CD4-positive, alpha-beta T cell treated with Interleukin-10 for 1 hour (primary cell): ENCODE data around the gene PPFIA1.
"Not testable (repeated sequence)": the region's sequence is repeated elsewhere in the genome, so short reads cannot be mapped to it uniquely, and the experiment has no call there.

Experiments
- DNase-seq: peaks from one replicate; pipeline ENCODE4 v3.0.0-alpha.2; 2020

PPFIA1 gene

DNA sequence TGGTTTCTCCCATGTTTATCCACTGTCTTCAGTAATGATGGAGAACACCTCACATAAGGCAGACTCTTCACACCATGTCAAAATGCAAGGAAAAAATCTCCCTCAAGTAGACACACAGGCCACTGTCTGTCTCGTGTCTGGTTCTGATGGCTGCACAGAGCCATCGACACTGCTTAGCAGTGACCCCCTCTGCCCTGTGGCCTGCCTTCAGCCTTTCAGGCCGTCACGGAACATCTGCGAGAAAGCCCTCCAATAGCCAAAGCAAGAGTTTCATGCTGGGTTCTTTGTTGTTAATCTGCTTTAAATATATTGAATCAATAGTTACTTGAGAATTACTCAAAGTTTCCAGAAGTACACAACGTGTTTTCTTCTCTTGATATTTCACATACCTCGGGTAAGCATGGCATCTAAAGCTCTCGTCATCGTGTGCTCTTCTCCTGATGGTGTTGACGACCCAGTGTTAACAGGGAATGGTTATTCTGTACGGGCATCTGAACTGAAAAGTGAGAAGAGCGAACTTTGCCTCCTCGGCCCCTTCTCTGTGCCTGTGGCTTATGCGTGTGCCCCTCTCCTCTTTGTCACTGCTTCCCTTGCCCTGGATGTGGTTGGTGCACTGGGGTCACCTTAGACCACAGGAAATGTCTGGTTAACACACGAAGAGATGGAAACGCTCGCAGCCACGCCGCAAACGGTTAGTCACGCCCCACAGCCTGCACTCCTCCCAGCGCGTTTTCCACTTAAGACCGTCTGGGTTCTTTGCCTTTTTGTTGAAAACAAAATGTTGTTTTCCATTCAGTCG lies 94.5 kb downstream of the PPFIA1 start:
- DNase-seq = peak; percentile 53

DNA sequence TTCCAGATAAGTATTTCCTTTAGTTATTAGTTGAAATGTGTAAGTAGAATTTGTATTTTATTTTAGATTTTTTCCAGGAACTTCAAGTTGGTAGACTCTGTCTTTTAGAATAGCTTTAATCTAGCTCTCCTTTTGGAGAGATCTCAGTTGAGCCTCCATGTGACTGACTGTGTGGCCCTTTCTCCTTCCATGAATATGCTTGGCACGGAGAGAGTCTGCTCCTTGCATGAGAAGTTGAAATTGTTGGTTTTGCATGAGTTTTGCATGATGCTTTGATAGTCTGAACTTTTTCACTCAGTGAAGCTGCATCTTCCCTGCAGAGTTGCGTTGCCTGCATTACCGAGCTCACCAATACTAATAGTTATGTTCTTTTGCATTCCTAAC lies 95.0 kb downstream of the PPFIA1 start:
- no peak for DNase-seq

DNA sequence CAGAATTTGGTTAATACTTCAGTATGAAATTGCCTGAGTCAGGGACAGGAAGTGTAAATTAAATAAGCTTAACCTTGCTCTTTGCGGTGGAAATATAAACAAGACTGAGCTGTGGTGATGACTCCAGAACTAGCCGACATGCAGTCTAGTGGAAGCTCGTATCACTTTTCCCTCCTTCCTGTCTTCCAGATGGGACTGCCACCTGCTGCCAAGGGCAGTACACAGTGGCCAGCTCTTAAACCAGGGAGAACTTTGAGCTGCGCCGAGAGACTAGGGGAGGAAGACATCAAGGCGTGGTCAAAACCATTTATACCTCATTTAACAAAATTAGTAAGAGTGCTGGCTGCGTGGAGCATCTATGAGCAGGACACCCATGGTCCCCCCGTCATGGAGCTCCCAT lies 96.6 kb downstream of the PPFIA1 start:
- no peak for DNase-seq

DNA sequence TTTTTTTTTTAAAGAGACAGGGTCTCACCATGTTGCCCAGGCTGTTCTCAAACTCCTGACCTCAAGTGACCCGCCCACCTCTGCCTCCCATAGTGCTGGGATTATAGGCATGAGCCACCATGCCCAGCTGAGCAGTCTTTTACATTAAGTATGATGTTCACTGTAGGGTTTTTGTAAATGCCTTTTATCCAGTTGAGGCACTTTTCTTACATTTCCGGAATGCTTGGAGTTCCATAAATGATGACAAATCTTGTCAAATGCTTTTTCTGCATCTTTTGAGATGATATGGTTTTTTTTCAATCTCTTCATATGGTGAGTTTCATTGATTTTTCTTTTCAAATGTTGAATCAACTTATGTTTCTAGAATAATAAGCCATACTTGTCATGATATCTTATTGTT lies 98.5 kb downstream of the PPFIA1 start:
- DNase-seq = no peak

DNA sequence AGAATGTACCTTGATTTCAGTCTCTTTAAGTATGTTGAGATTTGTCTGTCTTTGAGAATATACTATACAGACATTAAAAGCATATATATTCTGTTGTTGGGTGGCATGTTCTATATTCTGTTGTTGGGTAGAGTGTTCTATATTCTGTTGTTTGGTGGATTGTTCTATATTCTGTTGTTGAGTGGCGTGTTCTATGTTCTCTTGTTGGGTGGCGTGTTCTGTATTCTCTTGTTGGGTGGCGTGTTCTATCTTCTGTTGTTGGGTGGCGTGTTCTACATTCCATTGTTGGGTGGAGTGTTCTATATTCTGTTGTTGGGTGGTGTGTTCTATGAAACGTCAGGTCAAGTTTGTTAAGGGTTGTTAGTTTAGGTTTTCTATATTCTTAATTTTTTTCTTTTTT lies 100.8 kb downstream of the PPFIA1 start:
- DNase-seq = no peak

DNA sequence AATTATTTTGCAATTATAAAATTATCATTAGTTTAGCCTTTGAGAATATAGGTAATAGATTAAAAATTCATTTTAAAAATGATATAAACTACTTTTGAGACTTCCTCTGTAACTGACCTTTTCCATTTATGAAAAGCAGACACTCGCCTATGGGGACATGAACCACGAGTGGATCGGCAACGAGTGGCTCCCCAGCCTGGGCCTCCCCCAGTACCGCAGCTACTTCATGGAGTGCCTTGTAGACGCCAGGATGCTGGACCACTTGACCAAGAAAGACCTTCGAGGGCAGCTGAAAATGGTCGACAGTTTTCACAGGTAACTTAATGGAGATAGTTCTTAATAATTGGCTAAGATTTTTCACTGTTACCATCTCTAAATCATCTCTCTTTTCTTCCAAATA lies 101.6 kb downstream of the PPFIA1 start:
- DNase-seq = no peak

DNA sequence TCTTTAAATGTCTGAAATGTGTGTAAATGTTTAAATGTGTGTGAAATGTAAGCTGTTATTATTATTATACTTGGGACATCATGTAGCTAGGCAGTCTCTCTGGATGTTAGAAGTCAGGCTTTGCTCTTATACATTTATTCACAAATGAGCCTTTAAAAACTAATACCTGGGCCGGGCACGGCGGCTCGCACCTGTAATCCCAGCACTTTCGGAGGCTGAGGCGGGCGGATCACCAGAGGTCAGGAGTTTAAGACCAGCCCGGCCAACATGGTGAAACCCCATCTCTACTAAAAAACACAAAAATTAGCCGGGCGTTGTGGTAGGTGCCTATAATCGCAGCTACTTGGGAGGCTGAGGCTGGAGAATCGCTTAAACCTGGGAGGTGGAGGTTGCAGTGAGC lies 106.1 kb downstream of the PPFIA1 start:
- DNase-seq = no peak

GRCh38 chr11:70377645-70378044 lies 107.2 kb downstream of the PPFIA1 start:
- no peak for DNase-seq

DNA sequence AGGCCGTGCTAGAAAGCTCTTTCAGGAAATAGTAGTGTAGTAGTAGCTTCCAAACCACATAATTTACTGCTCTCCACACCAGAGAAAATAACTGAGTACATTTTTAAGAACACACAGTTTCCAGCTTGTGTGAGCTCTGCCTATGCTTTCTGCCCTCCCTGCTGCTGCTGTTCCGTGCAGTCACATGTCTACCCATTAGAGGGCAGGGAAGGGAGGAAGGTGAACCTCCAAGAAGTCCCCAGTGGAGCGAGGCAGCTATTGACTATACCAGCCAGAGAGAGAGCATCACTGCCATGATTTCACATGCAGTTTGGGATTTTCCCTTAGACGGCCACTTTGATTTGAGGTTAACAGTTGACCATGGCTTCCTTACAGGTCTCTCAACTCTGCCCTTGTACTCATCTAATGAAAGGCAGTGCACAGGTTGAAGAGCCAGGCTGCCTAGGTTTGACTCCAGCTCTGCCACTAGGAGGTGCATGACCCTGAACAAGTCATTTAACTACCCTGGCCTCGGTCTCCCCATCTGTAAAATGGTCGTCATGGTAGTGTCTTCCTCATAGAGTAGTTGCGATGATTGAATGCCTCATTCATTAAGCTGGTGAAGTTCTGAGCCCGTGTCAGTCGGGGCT lies 108.1 kb downstream of the PPFIA1 start:
- no peak for DNase-seq

GRCh38 chr11:70381350-70381749 lies 110.9 kb downstream of the PPFIA1 start:
- DNase-seq = no peak

- no peak for DNase-seq
Observed at GRCh38 chr11:70381872-70382861, 111.7 kb downstream of the PPFIA1 start.

- DNase-seq = no peak
Observed at GRCh38 chr11:70383664-70384565, 113.4 kb downstream of the PPFIA1 start.

GRCh38 chr11:70384566-70385152 lies 114.2 kb downstream of the PPFIA1 start:
- no peak for DNase-seq

DNA sequence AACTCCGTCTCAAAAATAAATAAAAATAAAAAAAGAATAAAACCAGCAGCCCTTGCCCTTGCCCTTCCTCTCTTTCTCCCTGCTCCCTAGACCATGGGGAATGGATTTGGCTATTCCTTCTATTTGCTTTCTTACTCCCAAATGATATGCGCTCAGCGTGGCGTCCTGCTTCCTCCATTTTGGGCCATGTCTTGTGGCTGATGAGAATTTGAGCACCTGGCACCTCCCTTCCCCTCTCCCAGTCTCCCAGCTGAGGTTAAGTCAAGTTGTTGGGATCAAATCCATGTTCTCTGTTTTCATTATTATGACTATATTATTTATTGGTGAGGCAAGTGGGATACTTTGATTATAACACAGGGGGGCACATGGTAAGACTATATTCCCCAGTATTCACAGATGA lies 117.1 kb downstream of the PPFIA1 start:
- DNase-seq = no peak

DNA sequence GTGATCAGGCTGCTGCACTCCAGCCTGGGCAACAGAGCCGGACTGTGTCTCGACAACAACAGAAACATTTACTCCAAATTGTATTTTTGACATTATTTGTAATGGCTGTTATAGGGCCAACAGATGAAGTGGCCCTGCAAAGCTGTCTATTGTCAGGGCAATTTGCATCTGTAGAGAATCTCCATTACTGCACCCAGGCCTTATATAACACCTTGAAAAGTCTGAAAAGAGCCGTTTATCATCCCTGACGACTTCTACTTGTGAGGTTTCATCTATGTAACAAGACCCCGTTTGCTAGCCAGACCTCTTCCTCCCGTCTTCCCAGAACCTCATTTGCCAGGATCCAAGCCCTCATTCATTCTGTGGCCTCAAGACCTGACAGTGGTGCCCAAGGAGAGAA lies 118.7 kb downstream of the PPFIA1 start:
- DNase-seq = no peak

- DNase-seq = not testable (repeated sequence)
Observed at GRCh38 chr11:70390882-70391281, 120.4 kb downstream of the PPFIA1 start.

DNA sequence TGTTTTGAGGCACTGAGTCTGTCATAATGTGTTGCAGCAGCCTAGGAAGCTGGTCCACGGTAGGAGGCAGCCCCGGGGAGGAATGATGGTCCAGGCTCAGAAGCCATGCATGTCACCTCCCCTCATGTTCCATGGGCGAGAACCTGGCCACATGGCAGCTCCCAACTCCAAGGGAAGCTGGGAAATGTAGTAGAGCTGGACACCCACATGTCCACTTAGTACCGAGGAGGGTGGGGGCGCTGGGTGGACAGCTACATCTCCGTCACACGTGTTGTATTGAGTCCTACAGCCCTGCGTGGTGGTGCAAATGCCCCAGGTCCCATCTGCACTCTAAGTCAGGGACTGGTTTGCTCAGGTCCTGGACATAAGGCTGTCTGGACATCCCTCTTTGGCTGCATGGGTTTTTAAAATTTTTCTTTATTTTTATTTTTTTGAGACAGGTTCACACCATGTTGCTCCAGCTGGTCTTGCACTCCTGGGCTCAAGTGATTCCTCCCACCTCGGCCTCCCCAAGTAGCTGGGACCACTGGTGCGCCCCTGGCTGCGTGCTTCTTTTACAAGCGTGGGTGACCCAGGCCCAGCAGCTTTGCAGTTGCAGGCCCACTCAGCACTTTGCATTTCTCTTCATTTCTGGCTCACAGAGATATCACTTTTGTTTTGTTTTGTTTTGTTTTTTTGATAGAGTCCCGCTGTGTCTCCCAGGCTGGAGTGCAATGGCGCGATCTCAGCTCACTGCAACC lies 123.9 kb downstream of the PPFIA1 start:
- no peak for DNase-seq

DNA sequence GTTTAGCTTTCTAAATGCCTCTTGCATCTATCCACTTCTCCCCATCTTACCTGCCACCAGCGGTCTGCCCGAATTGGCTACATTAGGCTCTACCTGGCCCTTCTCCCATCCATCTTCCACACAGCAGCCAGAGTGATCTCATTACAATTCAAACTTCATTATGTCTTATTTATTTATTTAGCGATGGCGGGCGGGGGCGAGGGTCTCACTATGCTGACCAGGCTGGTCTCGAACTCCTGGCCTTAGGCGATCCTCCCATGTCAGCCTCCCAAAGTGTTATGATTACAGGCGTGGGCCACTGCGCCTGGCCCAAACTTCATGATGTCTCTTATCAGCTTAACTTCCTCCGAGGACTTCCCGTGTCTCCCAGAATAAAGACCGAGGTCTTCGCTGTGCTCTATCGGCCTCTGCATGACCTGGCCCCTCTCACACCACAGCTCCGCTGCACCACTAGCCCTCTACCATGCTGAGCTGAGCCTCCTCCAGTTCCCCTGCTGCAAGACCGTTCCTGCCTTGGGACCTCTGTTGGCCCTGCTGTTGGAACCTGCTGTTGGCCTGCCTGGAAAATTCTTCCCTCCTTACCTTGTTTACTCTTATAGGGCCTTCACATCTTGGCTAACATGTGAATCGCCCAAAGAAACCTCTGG lies 127.0 kb downstream of the PPFIA1 start:
- no peak for DNase-seq

DNA sequence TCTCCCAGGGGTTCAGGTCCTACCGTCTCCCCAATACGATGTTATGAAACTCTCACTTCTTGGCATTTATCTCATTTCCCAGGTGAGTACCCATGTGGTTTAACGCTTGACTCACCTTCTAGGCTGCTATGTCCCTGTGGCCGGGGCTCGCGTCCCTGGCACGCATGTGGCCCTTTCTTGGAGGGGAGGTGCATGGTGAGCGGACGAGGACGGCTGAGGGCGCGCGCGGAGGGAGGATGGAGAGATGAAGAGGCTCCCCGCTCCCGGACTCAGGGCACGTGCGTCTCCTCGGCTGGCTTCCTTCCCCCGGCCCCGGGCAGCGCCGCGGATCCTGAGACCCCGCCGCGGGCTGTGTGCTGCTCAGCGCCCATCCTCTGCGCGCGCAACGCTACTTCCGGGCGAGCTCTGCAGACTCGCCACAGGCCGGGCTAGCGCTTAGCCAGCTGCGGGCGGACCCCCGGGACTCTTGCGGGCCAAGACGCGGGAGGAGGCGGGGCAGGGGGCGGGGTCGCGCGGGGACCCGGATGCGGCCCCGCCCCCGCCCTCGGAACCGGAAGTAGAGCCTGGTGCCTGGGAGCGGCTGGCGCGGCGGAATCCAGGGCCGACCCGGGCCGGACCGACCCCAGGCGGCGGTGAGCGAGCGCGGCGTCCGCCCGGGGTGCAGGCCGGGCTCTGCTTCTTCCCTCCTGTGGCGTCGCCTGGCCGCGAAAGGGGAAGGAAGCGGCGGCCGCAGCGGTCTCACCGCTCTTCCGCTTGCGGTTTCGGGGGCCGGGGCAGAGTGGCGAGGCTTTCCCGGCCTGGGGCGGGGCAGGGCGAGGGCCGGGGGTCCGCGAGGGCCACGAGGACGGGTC lies 127.7 kb downstream of the PPFIA1 start, which contains the start of gene CTTN:
Gene CTTN (plus strand): TSS at position 547 of the 851 bp plus-strand sequence. CDS start 8,769 bp downstream, outside the sequence.
- DNase-seq = peak; percentile 58
